H9 (cell line): Measurements from ENCODE around the gene FOXM1. TPM values are rescaled to one million over a fixed set of nuclear protein-coding genes. Genes with fewer than 3 reads are reported as not detected.

ENCODE experiments used
- DNase-seq: peaks from one replicate; pipeline ENCODE4 v3.0.0-alpha.2; 2017
- H2AFZ ChIP-seq: one replicate; pipeline ENCODE4 v1.6.1; 2013; ENCODE audit warnings: mild to moderate bottlenecking, low read length, control low read depth, moderate library complexity
- H2AK5ac ChIP-seq: 2 replicates; pipeline ENCODE4 v1.6.1; 2013; ENCODE audit warnings: low read length, control low read depth, mixed read lengths; ENCODE audit not compliant: insufficient read length
- H2BK120ac ChIP-seq: one replicate; pipeline ENCODE4 v1.6.1; 2013; ENCODE audit warnings: low read depth, mild to moderate bottlenecking, low read length, control low read depth, inconsistent platforms; ENCODE audit not compliant: poor library complexity, severe bottlenecking
- H2BK12ac ChIP-seq: 2 replicates; pipeline ENCODE4 v1.6.1; 2013; ENCODE audit warnings: low read length, control low read depth, mixed read lengths, low read depth; ENCODE audit not compliant: insufficient read length
- H2BK15ac ChIP-seq: 2 replicates; pipeline ENCODE4 v1.6.1; 2013; ENCODE audit warnings: low read depth, low read length, control low read depth
- H2BK20ac ChIP-seq: one replicate; pipeline ENCODE4 v1.6.1; 2013; ENCODE audit warnings: low read depth, mild to moderate bottlenecking, low read length, control low read depth, inconsistent platforms; ENCODE audit not compliant: poor library complexity, severe bottlenecking
- H2BK5ac ChIP-seq: 2 replicates; pipeline ENCODE4 v1.6.1; 2013; ENCODE audit warnings: low read length, control low read depth, mixed read lengths; ENCODE audit not compliant: insufficient read length
- H3K14ac ChIP-seq: 2 replicates; pipeline ENCODE4 v1.6.1; 2013; ENCODE audit warnings: low read length, control low read depth; ENCODE audit not compliant: insufficient read depth
- H3K18ac ChIP-seq: 2 replicates; pipeline ENCODE4 v1.6.1; 2013; ENCODE audit warnings: low read depth, mild to moderate bottlenecking, mixed read lengths, low read length, control low read depth; ENCODE audit not compliant: insufficient read length
- H3K23ac ChIP-seq: 2 replicates; pipeline ENCODE4 v1.6.1; 2013; ENCODE audit warnings: low read length, control low read depth, mixed read lengths, low read depth; ENCODE audit not compliant: insufficient read length
- H3K23me2 ChIP-seq: 2 replicates; pipeline ENCODE4 v1.6.1; 2013; ENCODE audit warnings: low read depth, mild to moderate bottlenecking, mixed read lengths, low read length, control low read depth; ENCODE audit not compliant: insufficient read length, poor library complexity, severe bottlenecking
- H3K27ac ChIP-seq: 2 replicates; pipeline ENCODE4 v1.5.1; 2013; ENCODE audit warnings: low read length, control low read depth, mixed read lengths, low read depth; ENCODE audit not compliant: insufficient read length
- H3K27me3 ChIP-seq: 2 replicates; pipeline ENCODE4 v1.6.1; 2013; ENCODE audit warnings: low read length, control low read depth, inconsistent platforms; ENCODE audit not compliant: insufficient read depth
- H3K4ac ChIP-seq: 2 replicates; pipeline ENCODE4 v1.6.1; 2013; ENCODE audit warnings: low read depth, mild to moderate bottlenecking, control low read depth, inconsistent platforms, low read length, moderate library complexity
- H3K4me1 ChIP-seq: 2 replicates; pipeline ENCODE4 v1.6.1; 2013; ENCODE audit warnings: low read length, control low read depth, inconsistent platforms; ENCODE audit not compliant: insufficient read depth
- H3K4me2 ChIP-seq: 2 replicates; pipeline ENCODE4 v1.6.1; 2013; ENCODE audit warnings: low read length, control low read depth, mixed read lengths; ENCODE audit not compliant: insufficient read length, insufficient read depth
- H3K56ac ChIP-seq: 2 replicates; pipeline ENCODE4 v1.6.1; 2013; ENCODE audit warnings: low read depth, mild to moderate bottlenecking, mixed read lengths, low read length, control low read depth; ENCODE audit not compliant: insufficient read length
- H3K79me1 ChIP-seq: 2 replicates; pipeline ENCODE4 v1.6.1; 2013; ENCODE audit warnings: low read depth, mild to moderate bottlenecking, moderate library complexity, low read length, control low read depth, inconsistent platforms; ENCODE audit not compliant: insufficient read depth, poor library complexity, severe bottlenecking
- H3K79me2 ChIP-seq: 2 replicates; pipeline ENCODE4 v1.6.1; 2013; ENCODE audit warnings: low read length, control low read depth, inconsistent platforms; ENCODE audit not compliant: insufficient read depth
- H3K9ac ChIP-seq: 2 replicates; pipeline ENCODE4 v1.6.1; 2013; ENCODE audit warnings: low read length, control low read depth, mixed read lengths; ENCODE audit not compliant: insufficient read length; ENCODE audit errors: extremely low read depth
- H3K9me3 ChIP-seq: one replicate; pipeline ENCODE4 v1.6.1; 2013; ENCODE audit warnings: low read depth, low read length, inconsistent platforms; ENCODE audit not compliant: control insufficient read depth
- H3T11ph ChIP-seq: one replicate; pipeline ENCODE4 v1.6.1; 2013; ENCODE audit warnings: mild to moderate bottlenecking, low read length, control low read depth, inconsistent platforms
- H4K20me1 ChIP-seq: one replicate; pipeline ENCODE4 v1.6.1; 2013; ENCODE audit not compliant: control insufficient read depth, insufficient read length, insufficient read depth
- H4K5ac ChIP-seq: 2 replicates; pipeline ENCODE4 v1.6.1; 2013; ENCODE audit warnings: low read depth, mild to moderate bottlenecking, mixed read lengths, low read length, control low read depth; ENCODE audit not compliant: insufficient read length
- H4K8ac ChIP-seq: replicated peaks from 2 replicates; pipeline ENCODE4 v1.6.1; 2013; ENCODE audit warnings: low read length, control low read depth, mixed read lengths, low read depth; ENCODE audit not compliant: insufficient read length
- H4K91ac ChIP-seq: 2 replicates; pipeline ENCODE4 v1.6.1; 2013; ENCODE audit warnings: low read depth, mild to moderate bottlenecking, moderate library complexity, mixed read lengths, low read length, control low read depth; ENCODE audit not compliant: insufficient read length
- H3K27ac Mint-ChIP-seq, 3 experiments: 2 replicates in 2 of 3; 3 replicates in 1 of 3; pipeline ENCODE4 v1.8.0; 2020 to 2021; ENCODE audit warnings: mixed read lengths in 3 of 3, mild to moderate bottlenecking in 1 of 3, moderate library complexity in 1 of 3
- H3K27me3 Mint-ChIP-seq: 2 replicates; pipeline ENCODE4 v1.8.0; 2021; ENCODE audit warnings: low read depth, mild to moderate bottlenecking, moderate library complexity, mixed read lengths
- H3K36me3 Mint-ChIP-seq, 3 experiments: 2 replicates in 2 of 3; 3 replicates in 1 of 3; pipeline ENCODE4 v1.8.0; 2020 to 2021; ENCODE audit warnings: low read depth in 3 of 3, mixed read lengths in 3 of 3; ENCODE audit not compliant: insufficient read depth in 1 of 3
- H3K4me1 Mint-ChIP-seq, 2 experiments: 2 replicates each; pipeline ENCODE4 v1.8.0; 2020; ENCODE audit warnings: mixed read lengths in 2 of 2
- H3K4me3 Mint-ChIP-seq, 2 experiments: 2 replicates in 1 of 2; 3 replicates in 1 of 2; pipeline ENCODE4 v1.8.0; 2020 to 2021; ENCODE audit warnings: mild to moderate bottlenecking in 2 of 2, mixed read lengths in 2 of 2, moderate library complexity in 1 of 2
- H3K9me3 Mint-ChIP-seq, 2 experiments: 2 replicates in 1 of 2; 3 replicates in 1 of 2; pipeline ENCODE4 v1.8.0; 2020; ENCODE audit warnings: mild to moderate bottlenecking in 2 of 2, mixed read lengths in 2 of 2, moderate library complexity in 1 of 2
- CTCF ChIP-seq: fragments of 200-600 bp; sonication (generic); conservative IDR thresholded peaks from 3 replicates; pipeline ENCODE4 v1.8.0; 2021; ENCODE audit warnings: antibody characterized with exemption, mild to moderate bottlenecking
- WGBS: extraction: QIAGEN DNeasy Blood & Tissue Kit; methylation state at CpG from one replicate; pipeline ENCODE4 v1.1.7; 2013; ENCODE audit warnings: missing lambda C conversion rate, low lambda C conversion rate, mixed read lengths; ENCODE audit not compliant: insufficient read length; ENCODE audit errors: extremely low coverage; 5-methylcytosine and 5-hydroxymethylcytosine counted together
- total RNA-seq: library from RNA; stranded (reverse); gene quantifications from 2 replicates; pipeline ENCODE4 v1.2.1, GENCODE V29; 2021

FOXM1 gene
- total RNA-seq, 1 experiment from 2014 or later, result 109 TPM

- WGBS, result no CpG with 5 or more reads among the region's 10 CpGs
- Histone ChIP-seq H3K9ac (no peak overlapping the region), H2AK5ac (no peak overlapping the region), H3K4ac (no peak overlapping the region), H2BK5ac (no peak overlapping the region), H3K14ac (no peak overlapping the region), H4K8ac (no peak overlapping the region), H3K27me3 (no peaks in the 10 kb centered on the region), H3K79me1 (no peaks in the 10 kb centered on the region), H2AFZ (no peak overlapping the region), H3T11ph (no peak overlapping the region), H3K27ac (no peak overlapping the region), H4K91ac (no peak overlapping the region), H4K20me1 (peaks cover 3% of the 10 kb centered on the region), H3K23ac (no peak overlapping the region), H3K56ac (no peak overlapping the region), H3K4me1 (no peaks in the 10 kb centered on the region), H3K23me2 (peaks cover 5% of the 10 kb centered on the region), H2BK20ac (no peak overlapping the region), H2BK12ac (no peak overlapping the region), H3K18ac (no peak overlapping the region), H2BK120ac (no peak overlapping the region), H3K79me2 (no peaks in the 10 kb centered on the region; the same call in 1 of the 2 replicates), H2BK15ac (no peak overlapping the region), H4K5ac (no peak overlapping the region), H3K9me3 (no peaks in the 10 kb centered on the region), H3K4me2 (no peak overlapping the region)
- peaks cover 13 to 35% (median 28%) of the 10 kb centered on the region in 3 experiments for H3K36me3 Mint-ChIP-seq
- H3K27ac Mint-ChIP-seq, result no peak overlapping the region
- no peak overlapping the region for H3K4me3 Mint-ChIP-seq
- H3K4me1 Mint-ChIP-seq, result peaks cover 18 to 19% of the 10 kb centered on the region in 2 experiments
- DNase-seq, result no peak
- TF ChIP-seq CTCF, result no peak
- no peaks in the 10 kb centered on the region for H3K9me3 Mint-ChIP-seq
- H3K27me3 Mint-ChIP-seq, result 0 out of 2 replicates have a peak, but pooled peaks cover 3% of the 10 kb centered on the region
These were observed 9.9 kb upstream of the FOXM1 start for GRCh38 chr12:2886768-2887450.
